T follicular helper cell (primary cell): Measurements from ENCODE around the gene SDR42E1.
"Not testable (repeated sequence)": the region's sequence is repeated elsewhere in the genome, so short reads cannot be mapped to it uniquely, and the experiment has no call there.

Experiments used
- DNase-seq: peaks from one replicate; pipeline ENCODE4 v3.0.0-alpha.2; 2020; ENCODE audit warnings: low read depth

The SDR42E1 gene

GRCh38 chr16:82037251-82037650, 26.0 kb upstream of the SDR42E1 start:
- DNase-seq = no peak

DNA sequence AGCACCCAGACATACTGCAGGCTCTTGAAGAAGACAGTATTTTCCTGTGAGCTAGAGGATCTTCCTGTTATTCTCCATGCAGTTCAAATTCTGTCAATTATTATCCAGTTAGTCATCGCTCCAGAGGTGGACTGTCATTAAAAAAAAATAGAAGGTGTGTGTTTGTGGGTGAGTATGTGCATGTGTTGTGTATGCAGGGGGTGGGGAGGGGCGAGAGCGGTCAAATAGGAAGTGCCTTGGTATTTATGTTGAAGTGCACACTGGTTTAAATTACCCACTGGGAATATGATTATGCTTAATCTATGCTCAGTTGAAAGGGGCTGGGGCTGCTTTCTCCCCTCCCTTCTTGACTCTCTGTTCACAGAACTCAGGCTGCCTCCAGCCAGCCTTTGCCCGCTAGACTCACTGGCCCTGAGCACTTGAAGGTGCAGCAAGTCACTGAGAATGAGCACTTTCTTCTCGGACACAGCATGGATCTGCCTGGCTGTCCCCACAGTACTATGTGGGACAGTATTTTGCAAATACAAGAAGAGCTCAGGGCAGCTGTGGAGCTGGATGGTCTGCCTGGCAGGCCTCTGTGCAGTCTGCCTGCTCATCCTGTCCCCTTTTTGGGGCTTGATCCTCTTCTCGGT, 23.8 kb upstream of the SDR42E1 start, which contains the start of gene HSD17B2:
HSD17B2 (plus strand) TSS at position 273 of the 632 bp plus-strand sequence; CDS start at position 445, 172 bp downstream.
- DNase-seq = no peak

GRCh38 chr16:82033683-82034300, 22.5 kb upstream of the SDR42E1 start:
- DNase-seq = no peak

DNA sequence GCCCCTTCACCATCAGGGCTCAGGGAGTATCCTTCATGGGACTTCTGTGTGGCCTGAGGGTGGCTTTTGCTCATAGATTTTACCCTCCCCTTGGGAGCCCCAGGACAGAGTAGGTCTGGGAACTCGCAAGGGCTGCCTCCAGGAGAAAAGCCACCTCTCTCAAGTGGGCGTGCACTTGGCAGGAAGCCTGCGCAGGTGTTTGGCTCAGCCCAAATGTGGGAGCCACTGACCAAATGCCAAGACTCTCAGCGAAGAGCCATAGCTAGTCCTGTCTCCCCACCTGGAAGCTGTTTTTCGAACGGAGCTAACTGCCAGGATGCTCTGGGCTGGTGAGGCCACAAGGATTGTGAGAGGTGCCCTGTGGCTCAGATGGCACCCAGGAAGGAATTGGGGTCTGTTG, 21.7 kb upstream of the SDR42E1 start:
- no peak for DNase-seq

DNA sequence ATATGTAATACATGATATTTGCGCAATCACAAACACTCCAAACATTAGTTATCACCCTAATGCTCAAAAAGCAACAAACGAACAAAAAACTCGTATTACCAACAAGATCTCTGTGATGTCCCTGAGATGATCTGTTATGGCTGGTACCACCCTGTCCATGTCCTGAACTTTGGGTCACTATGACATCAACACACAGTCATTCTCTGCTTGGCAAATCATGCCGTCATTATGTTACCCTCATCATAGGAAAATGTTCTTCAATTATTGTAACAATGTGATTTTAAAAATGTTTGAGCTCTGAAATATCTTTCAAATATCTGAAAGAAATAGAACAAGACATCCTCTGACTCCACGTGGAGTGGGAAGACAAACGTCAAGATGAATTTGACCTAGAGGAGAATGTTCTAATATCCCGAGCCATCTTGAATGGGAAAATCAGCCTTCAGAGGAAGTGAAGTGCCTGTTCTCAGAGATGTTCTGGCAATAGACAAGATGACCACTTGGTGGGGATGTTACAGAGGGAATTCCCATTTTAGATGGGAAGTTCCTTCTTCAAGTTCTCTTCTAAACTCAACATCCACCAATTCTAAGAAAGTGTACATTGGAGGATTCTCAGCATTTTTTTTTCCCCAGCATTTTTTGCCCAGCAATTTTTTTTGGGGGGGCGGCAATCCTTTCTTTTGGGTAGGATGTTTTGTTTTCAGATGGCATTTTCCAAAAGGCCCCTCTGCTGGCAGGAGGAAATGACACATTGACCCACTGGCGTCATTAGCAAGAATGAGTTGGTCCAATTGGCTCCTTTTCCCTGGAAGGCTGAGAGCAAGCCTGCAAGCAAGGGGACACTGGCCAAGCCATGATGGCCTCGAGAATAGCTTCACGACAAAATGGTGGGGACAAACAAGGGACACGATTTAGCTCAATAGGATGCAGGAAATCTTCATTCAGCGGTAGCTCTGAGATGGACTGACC, 20.1 kb upstream of the SDR42E1 start:
- no peak for DNase-seq

GRCh38 chr16:82027629-82028064, 16.4 kb upstream of the SDR42E1 start:
- no peak for DNase-seq

- no peak for DNase-seq
These were observed 13.6 kb upstream of the SDR42E1 start for GRCh38 chr16:82024883-82025282.

- DNase-seq = no peak
These were observed 13.0 kb upstream of the SDR42E1 start for GRCh38 chr16:82024316-82024715.

- no peak for DNase-seq
These were observed 11.9 kb upstream of the SDR42E1 start for GRCh38 chr16:82023206-82023605.

DNA sequence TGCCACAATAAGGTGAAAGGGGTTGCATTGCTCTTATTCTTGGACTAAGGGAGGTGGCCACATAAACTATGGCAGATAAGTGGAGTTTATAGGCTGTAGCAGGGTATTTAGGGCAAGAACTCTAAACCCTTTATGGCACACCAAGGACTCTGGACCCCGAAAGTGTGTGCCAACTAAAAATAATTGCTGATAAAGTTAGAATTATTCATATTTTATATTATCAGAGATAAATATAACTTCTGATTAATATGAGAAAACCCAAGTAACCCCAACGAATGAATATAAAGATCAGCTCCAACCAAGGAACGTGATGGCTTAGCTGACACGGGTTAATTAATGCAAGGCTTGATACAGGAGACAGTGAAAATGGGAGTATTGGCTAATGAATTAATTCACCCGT, 8.8 kb upstream of the SDR42E1 start:
- DNase-seq = no peak

DNA sequence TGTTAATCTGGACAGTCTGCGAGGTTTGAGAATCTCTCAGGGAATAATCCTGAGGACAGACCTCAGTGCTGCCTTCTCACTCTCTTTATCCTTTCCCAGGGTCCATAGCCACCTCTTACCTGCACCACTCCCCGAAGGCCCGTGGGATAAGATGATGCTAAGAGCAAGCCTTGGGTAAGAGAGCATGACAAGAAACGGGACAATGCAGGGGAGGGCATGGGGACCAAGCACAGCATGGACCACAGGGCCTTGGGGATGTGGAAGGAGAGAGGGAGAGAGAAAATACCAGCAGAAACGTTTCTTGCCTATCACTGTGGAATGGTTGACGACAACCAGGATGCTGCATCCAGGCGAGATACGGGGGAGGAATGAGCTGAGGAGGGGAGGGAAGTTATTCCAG, 8.3 kb upstream of the SDR42E1 start:
- DNase-seq = no peak

- no peak for DNase-seq
These were observed 6.8 kb upstream of the SDR42E1 start for GRCh38 chr16:82017911-82018568.

GRCh38 chr16:82016964-82017363, 5.7 kb upstream of the SDR42E1 start:
- DNase-seq = no peak

DNA sequence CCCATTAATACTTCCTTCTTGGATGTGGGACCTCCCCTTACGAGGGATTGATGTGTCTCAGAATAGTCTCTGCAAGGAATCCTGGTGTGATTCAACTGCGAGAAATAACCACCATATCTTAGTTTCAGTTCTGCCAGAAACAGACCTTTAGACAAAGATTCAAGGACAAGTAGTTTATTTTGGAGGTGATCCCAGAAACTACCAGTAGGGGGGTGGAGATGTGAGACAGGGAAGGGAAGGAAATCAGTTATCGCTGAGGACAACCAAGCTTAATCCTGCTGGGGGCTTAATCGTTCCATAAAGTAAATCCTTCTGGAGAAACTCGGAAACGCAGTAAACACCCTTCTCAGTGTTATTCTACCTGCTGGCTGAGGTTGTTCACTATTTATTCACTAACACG, 5.0 kb upstream of the SDR42E1 start:
- DNase-seq = no peak

GRCh38 chr16:82013139-82013538, 1.9 kb upstream of the SDR42E1 start:
- DNase-seq = no peak

DNA sequence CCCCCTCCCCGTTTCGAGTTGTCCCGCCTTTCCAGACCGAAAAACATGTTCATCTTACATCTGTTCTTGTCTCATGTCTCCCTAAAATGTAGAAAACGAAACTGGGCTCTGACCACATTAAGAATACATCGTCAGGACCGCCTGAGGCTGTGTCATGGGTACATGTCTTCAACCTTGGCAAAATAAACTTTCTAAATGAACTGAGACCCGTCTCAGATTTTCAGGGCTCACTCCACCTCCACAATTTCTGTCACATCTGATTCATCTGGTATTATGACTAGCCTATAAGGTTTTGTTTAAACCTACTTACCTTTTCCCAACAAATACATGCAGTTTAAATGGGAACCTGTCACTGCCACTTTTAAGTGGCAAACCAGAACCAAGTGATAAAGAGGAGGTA, 621 bp downstream of the SDR42E1 start:
- no peak for DNase-seq

DNA sequence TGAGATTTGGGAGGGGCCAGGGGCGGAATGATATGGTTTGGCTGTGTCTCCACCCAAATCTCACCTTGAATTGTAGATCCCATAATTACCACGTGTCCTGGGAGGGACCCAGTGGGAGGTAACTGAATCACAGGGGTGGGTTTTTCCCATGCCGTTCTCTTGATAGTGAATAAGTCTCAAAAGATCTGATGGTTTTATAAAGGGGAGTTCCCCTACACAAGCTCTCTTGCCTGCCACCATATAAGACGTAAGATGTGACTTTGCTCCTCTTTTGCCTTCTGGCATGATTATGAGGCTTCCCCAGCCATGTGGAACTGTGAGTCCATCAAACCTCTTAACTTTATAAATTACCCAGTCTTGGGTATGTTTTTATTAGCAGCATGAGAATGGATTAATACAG, 1.5 kb downstream of the SDR42E1 start:
- DNase-seq = not testable (repeated sequence)

DNA sequence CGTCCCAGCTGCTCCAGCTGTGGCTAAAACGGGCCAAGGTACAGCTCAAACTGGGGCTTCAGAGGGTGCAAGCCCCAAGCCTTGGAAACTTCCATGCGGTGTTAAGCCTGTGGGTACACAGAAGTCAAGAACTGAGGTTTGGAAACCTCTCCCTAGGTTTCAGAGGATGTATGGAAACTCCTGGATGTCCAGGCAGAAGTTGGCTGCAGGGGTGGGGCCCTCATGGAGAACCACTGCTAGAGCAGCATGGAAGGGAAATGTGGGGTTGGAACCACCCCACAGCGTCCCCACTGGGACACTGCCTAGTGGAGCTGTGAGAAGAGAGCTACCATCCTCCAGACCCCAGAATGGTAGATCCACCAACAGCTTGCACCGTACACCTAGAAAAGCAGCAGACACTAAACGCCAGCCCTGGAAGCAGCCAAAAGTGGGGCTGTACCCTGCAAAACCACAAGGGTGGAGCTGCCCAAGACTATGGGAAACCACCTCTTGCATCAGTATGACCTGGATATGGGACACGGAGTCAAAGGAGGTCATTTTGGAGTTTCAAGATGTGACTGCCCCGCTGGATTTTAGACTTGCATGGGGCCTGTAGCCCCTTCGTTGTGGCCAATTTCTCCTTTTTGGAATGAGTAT, 2.2 kb downstream of the SDR42E1 start:
- no peak for DNase-seq

DNA sequence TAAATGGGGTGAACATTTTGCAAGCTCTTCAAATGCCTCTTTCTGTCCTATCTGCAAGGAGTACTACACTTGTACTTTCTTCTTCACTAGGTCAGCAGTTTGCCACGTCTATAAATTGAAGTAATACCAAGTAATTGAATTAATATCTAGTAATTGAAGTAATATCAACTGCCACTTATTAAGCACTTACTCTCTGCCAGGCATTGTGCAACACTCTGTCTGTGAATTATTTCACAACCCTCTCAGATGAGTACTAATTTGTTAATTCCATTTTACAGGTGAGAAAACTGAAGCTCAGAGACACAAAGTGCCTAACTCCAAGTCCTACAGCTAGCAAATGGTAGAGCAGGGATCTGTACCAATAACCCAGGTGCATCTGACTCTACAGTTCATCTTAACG, 4.1 kb downstream of the SDR42E1 start:
- no peak for DNase-seq

- no peak for DNase-seq
These were observed 5.2 kb downstream of the SDR42E1 start for GRCh38 chr16:82006036-82006435.

DNA sequence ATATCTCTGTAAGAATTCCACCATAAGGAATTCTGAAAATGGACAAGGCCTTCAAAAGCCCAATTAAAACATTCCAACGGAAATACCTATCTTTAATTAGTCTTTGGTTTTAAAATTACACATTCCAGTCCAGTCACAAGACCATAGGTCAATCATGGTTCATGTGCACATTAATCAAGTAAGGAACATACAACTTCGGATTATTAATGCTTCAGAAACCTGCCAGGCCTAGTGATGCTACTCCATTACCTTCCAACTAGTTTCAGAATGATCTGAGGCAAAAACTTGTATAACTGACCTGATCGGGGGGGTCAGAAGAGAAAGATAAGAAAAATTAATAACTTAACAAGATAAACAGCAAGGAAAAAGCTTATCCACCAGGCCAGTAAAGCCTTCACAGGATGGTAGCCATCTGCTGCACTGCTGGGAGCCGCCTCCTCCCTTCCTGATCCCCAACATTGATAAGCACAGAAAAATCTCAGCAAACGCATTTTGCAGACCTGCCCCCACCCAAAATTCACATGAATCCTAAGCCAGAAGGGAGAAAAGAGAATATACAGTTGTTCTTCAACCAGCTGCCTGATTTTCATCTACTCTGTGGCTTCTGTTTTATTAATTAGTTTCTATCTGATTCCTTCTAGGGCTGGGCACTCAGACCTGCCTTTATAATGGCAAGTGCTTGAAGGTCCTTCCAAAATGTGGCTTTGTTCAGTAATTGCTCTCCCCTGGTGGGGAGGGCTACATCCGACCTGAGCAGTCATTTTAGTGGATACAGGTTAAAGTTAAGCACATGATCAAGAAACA, 6.0 kb downstream of the SDR42E1 start:
- no peak for DNase-seq
